Duodenal mucosa (tissue), 2 donors: Measurements from ENCODE around the gene SEMA6B.

Experiments
- H3K27ac ChIP-seq: one replicate; pipeline ENCODE4 v1.7.0; 2013; ENCODE audit warnings: low read depth, low read length
- H3K27me3 ChIP-seq, 2 donors: one replicate each; pipeline ENCODE4 v1.7.0; 2013; ENCODE audit warnings: low read length in 2 of 2, control low read depth in 1 of 2; ENCODE audit not compliant: insufficient read depth in 2 of 2, control insufficient read depth in 1 of 2
- H3K36me3 ChIP-seq, 2 donors: one replicate each; pipeline ENCODE4 v1.7.0; 2013; ENCODE audit warnings: low read length in 2 of 2, control low read depth in 1 of 2; ENCODE audit not compliant: insufficient read depth in 2 of 2, control insufficient read depth in 1 of 2
- H3K4me1 ChIP-seq, 2 donors: one replicate each; pipeline ENCODE4 v1.7.0; 2013; ENCODE audit warnings: low read length in 2 of 2, control low read depth in 1 of 2; ENCODE audit not compliant: insufficient read depth in 2 of 2, control insufficient read depth in 1 of 2
- H3K4me3 ChIP-seq, 2 donors: one replicate each; pipeline ENCODE4 v1.7.0; 2013; ENCODE audit warnings: low read length in 2 of 2, low read depth in 1 of 2
- H3K9ac ChIP-seq, 2 donors: one replicate each; pipeline ENCODE4 v1.7.0; 2013; ENCODE audit warnings: low read length in 2 of 2, low read depth in 1 of 2
- H3K9me3 ChIP-seq, 2 donors: one replicate each; pipeline ENCODE4 v1.7.0; 2013; ENCODE audit warnings: low read length in 2 of 2, control low read depth in 1 of 2; ENCODE audit not compliant: control insufficient read depth in 1 of 2

SEMA6B gene

DNA sequence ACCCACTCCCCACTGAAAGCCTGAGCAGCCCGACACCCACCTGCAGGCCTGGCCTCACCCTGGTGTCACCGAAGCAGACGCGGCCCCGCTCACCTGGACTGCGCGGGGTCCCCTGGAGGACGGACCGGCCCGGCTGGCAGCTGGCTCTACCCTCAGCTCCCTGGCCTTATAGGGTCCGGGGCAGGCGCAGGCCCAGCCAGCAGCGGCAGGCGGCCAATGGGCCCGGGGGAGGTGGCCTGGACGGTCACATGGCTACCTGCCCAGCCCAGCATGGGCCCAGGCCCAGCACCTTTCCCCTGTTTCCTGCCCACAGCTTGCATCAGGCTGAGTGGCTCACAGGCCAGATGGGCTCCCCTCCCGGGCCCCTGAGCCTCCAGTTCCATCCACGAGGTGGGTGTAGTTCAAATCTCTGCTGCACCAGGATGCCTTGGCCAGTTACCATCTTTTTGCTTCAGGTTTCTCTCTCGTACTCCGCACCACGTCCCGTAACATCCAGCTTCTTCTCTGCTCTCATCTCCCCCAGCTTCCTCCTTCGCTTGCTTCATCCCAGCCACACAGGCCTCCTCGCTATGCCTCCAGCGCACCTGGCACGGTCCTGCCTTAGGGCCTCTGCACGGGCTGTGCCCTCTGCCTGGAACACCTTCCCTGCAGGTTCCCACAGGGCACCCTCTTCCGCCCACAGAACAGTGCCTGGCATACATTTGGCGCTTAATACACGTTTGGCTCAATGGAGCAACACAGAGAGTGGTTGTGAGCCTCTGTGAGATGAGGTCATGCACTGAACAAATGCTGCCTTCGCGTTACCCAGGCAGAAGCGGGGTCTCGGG lies 40.9 kb downstream of the SEMA6B start, which contains the start of gene PLIN4:
Gene PLIN4 (minus strand): TSS at position 142 of the 827 bp plus-strand sequence. CDS start 214 bp downstream, outside the sequence.
- no peak within 1 kb of the TSS for H3K4me3 ChIP-seq
- H3K9me3 ChIP-seq = no peaks in the 10 kb centered on the region
- no peaks in the 10 kb centered on the region for H3K36me3 ChIP-seq
- H3K9ac ChIP-seq = no peak within 1 kb of the TSS
- H3K27ac ChIP-seq = peak within 1 kb of the TSS; percentile 10
- H3K27me3 ChIP-seq = peaks cover 0 to 5% of the 10 kb centered on the region in 2 donors
- no peaks in the 10 kb centered on the region for H3K4me1 ChIP-seq

DNA sequence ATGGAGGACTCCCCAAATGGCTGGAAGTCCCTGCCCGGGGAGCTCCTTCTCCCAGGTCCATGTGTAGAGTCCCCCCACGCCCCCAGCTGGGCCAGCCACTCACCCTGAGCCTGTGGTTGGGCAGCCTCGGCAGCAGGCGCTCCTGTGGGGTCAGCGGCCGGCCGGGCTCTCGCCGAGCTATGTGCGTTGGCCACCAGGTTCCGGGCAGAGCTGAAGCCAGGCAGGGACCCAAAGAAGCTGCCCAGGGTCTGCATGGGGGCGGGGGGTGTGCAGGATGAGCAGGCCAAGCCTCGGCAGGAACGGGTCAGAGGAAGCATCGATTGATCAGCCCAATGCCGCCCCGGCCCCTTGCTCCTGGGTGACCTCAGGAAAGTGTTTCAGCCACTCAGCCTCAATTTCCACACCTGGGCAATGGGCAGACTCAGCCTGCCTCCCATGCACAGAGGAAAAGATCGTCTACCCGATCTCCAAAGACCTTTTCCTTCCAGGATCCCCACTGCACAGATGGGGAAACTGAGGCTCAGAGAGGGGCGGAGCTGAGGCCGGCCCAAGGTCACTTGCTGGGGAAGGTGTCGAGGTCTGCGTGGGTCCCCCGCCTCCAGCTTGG lies 41.9 kb downstream of the SEMA6B start:
- Histone ChIP-seq H3K27ac (no peak overlapping the region), H3K4me1 (no peaks in the 10 kb centered on the region), H3K4me3 (no peak overlapping the region)

DNA sequence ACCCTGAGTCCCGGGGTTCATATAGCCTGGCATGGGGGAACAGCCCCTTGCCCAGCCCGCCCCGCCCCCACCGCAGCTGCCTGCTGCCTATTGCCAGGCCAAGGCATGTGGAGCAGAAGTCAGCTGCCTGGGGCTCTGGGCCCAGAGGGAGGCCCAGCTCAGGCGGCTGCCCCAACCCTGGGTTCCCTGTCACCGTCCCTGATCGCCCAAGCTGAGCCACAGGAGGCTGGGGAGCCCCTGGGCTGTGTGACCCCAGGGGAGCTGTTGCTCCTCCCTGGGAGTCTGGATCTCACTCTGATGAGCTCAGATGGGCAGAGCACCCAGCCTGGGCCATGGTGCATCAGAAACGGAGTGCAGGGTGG lies 42.6 kb downstream of the SEMA6B start:
- H3K4me3 ChIP-seq = no peak overlapping the region
- no peaks in the 10 kb centered on the region for H3K36me3 ChIP-seq
- no peak overlapping the region for H3K9ac ChIP-seq
- H3K27ac ChIP-seq = no peak overlapping the region
- no peaks in the 10 kb centered on the region for H3K9me3 ChIP-seq
- H3K4me1 ChIP-seq = no peaks in the 10 kb centered on the region
- H3K27me3 ChIP-seq = peaks cover 0 to 4% of the 10 kb centered on the region in 2 donors

More for the DNA sequence above, 41.9 kb downstream of the SEMA6B start:
- H3K27me3 ChIP-seq = peaks cover 0 to 5% of the 10 kb centered on the region in 2 donors
- H3K9ac ChIP-seq = no peak overlapping the region
- no peaks in the 10 kb centered on the region for H3K36me3 ChIP-seq
- H3K9me3 ChIP-seq = no peaks in the 10 kb centered on the region

DNA sequence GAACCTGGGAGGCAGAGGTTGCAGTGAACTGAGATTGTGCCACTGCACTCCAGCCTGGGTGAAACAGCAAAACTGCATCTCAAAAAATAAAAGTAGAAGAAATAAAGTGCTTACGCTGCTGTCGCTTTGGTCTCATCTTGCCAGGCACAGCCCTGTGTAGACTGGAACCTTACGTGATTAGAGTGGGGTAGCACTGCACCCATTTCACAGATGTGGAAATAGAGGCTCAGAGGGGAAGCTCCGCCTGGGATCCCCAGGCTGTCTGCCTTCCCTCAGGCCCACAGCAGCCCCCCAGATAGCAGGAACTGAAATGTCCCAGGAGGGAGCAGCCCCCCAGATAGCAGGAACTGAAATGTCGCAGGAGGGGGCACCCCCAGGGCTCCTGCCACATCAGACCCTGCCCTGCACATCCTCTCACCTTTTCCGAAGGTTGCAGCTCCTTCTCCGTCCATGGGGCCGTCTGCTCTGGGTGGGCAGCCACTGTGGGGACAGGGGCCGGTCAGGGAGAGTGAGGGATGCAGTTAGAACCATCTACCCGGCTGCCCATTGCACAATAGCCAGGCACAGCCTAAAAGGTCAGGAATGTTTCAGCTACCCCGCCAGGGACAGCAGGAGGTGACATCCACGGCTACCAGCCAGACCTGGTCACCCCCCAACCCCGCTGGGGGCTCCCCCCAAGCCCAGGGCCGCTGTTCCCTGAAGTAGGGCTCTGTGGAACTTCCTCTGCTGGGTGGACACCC lies 43.1 kb downstream of the SEMA6B start:
- no peak overlapping the region for H3K9ac ChIP-seq

DNA sequence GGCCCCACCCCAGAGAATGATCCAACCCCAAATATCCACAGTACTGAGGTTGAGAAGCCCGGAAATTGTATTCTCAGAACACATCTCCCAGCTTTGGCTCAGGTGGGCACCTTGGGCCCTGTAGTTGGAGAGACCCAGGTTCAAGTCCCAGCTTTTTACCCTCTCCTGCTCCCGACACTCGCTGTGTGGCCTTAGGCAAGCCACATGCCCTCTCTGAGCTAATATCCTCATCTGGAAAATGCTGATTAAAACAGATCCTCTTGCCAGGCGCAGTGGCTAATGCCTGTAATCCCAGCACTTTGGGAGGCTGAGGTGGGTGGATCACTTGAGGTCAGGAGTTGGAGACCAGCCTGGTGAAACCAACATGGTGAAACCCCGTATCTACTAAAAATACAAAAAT lies 43.8 kb downstream of the SEMA6B start:
- Histone ChIP-seq H3K9me3 (no peaks in the 10 kb centered on the region), H3K4me1 (no peaks in the 10 kb centered on the region), H3K36me3 (no peaks in the 10 kb centered on the region), H3K4me3 (no peak overlapping the region), H3K27ac (no peak overlapping the region), H3K27me3 (no peaks in the 10 kb centered on the region), H3K9ac (no peak overlapping the region)

More for the DNA sequence above, 43.1 kb downstream of the SEMA6B start:
- Histone ChIP-seq H3K9me3 (no peaks in the 10 kb centered on the region), H3K27me3 (no peaks in the 10 kb centered on the region), H3K4me3 (no peak overlapping the region), H3K4me1 (no peaks in the 10 kb centered on the region), H3K27ac (no peak overlapping the region), H3K36me3 (no peaks in the 10 kb centered on the region)

DNA sequence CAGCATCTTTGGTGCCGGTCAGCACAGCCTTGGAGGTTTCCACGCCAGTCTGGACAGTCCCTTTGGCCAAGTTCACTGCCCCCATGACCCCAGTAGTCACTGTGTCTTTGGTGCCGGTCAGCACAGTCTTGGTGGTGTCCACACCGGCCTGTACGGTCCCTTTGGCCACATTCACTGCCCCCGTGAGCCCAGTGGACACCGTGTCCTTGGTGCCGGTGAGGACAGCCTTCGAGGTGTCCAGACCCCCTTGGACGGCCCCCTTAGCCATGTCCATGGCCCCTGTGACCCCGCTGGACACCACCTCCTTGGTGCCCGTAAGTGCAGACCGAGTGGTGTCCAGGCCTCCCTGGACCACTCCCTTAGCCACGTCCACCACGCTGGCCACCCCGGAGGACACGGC lies 46.2 kb downstream of the SEMA6B start:
- H3K9ac ChIP-seq = no peak overlapping the region
- H3K27ac ChIP-seq = no peak overlapping the region
- no peak overlapping the region for H3K4me3 ChIP-seq

DNA sequence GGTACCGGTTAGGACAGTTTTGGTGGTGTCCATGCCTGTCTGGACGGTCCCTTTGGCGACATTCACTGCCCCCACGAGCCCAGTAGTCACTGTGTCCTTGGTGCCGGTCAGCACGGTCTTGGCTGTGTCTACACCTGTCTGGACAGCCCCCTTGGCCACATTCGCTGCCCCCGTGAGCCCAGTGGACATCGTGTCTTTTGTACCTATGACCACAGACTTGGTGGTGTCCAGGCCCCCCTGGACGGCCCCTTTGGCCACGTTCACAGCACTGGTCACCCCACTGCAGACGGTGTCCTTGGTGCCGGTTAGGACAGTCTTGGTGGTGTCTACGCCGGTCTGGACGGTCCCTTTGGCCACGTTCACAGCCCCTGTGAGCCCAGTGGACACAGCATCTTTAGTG lies 47.4 kb downstream of the SEMA6B start:
- H3K36me3 ChIP-seq = no peaks in the 10 kb centered on the region
- no peak overlapping the region for H3K4me3 ChIP-seq
- no peak overlapping the region for H3K9ac ChIP-seq
- no peaks in the 10 kb centered on the region for H3K27me3 ChIP-seq
- H3K9me3 ChIP-seq = no peaks in the 10 kb centered on the region
- H3K4me1 ChIP-seq = no peaks in the 10 kb centered on the region
- H3K27ac ChIP-seq = no peak overlapping the region

More for the DNA sequence above, 46.2 kb downstream of the SEMA6B start:
- H3K36me3 ChIP-seq = no peaks in the 10 kb centered on the region
- no peaks in the 10 kb centered on the region for H3K9me3 ChIP-seq
- no peaks in the 10 kb centered on the region for H3K27me3 ChIP-seq
- no peaks in the 10 kb centered on the region for H3K4me1 ChIP-seq

DNA sequence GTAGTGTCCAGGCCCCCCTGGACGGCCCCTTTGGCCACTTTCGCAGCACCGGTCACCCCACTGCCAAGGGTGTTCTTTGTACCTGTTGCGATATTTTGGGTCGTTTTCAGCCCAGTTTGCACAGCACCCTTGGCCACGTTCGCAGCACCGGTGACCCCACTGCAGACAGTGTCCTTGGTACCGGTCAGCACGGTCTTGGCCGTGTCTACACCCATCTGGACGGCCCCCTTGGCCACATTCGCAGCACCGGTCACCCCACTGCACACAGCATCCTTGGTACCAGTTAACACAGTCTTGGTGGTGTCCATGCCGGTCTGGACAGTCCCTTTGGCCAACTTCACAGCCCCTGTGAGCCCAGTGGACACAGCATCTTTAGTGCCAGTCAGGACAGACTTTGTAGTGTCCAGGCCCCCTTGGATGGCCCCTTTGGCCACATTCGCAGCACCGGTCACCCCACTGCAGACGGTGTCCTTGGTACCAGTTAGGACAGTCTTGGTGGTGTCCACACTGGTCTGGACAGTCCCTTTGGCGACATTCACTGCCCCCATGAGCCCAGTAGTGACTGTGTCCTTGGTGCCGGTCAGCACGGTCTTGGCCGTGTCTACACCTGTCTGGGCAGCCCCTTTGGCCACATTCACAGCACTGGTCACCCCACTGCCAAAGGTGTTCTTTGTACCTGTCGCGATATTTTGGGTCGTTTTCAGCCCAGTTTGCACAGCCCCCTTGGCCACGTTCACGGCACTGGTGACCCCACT lies 48.0 kb downstream of the SEMA6B start:
- Histone ChIP-seq H3K4me3 (no peak overlapping the region), H3K36me3 (no peaks in the 10 kb centered on the region), H3K27ac (no peak overlapping the region), H3K9me3 (no peaks in the 10 kb centered on the region), H3K27me3 (no peaks in the 10 kb centered on the region), H3K9ac (no peak overlapping the region), H3K4me1 (no peaks in the 10 kb centered on the region)

DNA sequence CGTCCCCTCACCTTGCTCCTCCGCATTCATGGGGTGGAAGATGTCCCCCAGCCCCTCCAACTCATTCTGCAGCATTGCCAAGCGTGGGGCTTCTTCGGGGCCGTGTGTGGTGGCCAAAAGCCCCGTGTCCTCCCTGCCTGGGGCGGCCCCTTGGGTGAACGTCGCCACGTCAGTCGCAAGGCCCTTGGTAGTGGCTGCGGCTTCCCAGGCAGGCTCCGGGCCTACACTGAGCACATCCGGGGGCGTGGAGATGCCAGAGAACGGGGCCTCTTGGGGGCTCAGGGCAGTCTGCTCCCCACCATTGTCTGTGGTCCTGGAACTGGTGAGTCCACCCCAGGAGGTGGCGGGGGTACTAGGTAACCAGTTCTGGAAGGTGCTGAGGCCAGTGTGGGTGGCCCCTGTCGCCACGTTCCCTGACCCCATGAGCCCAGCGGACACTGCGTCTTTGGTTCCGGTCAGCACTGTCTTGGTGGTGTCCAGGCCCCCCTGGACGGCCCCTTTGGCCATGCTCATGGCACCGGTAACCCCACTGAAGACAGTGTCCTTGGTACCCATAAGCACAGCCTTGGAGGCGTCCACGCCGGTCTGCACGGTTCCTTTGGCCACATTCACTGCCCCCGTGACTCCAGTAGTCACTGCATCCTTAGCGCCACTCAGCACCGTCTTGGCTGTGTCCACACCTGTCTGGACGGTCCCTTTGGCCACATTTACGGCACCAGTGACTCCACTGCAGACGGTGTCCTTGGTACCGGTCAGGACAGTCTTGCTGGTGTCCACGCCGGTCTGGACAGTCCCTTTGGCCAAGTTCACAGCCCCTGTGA lies 48.8 kb downstream of the SEMA6B start:
- Histone ChIP-seq H3K4me1 (no peaks in the 10 kb centered on the region), H3K27ac (no peak overlapping the region), H3K9me3 (no peaks in the 10 kb centered on the region), H3K9ac (no peak overlapping the region), H3K36me3 (no peaks in the 10 kb centered on the region), H3K27me3 (no peaks in the 10 kb centered on the region), H3K4me3 (no peak overlapping the region)
